HG02981 (cell line): ENCODE measurements around the gene BCL7C.

Source experiments
- ATAC-seq: cut with Tn5 transposase; IDR thresholded peaks from one replicate; pipeline ENCODE4 v1.9.1; 2021; ENCODE audit warnings: mild to moderate bottlenecking, moderate library complexity; ENCODE audit not compliant: unreplicated experiment

The BCL7C gene

GRCh38 chr16:30922960-30923535, 29.2 kb upstream of the BCL7C start:
- ATAC-seq, result peak; percentile 55

- peak; percentile 73 for ATAC-seq
Measured at GRCh38 chr16:30922420-30922959, 28.6 kb upstream of the BCL7C start.

GRCh38 chr16:30921748-30922419, 28.0 kb upstream of the BCL7C start:
- no peak for ATAC-seq

- no peak for ATAC-seq
Measured at GRCh38 chr16:30921459-30921747, 27.5 kb upstream of the BCL7C start.

- no peak for ATAC-seq
Measured at GRCh38 chr16:30920891-30921290, 27.0 kb upstream of the BCL7C start.

GRCh38 chr16:30918614-30919013, 24.7 kb upstream of the BCL7C start:
- no peak for ATAC-seq

GRCh38 chr16:30914830-30915229, 21.0 kb upstream of the BCL7C start:
- ATAC-seq, result no peak

- ATAC-seq, result no peak
Measured at GRCh38 chr16:30912794-30913412, 19.0 kb upstream of the BCL7C start.

GRCh38 chr16:30910427-30911029, 16.7 kb upstream of the BCL7C start:
- no peak for ATAC-seq

GRCh38 chr16:30907064-30907463, 13.2 kb upstream of the BCL7C start:
- no peak for ATAC-seq

GRCh38 chr16:30904114-30904780, 10.4 kb upstream of the BCL7C start:
- no peak for ATAC-seq

GRCh38 chr16:30903596-30903995, 9.7 kb upstream of the BCL7C start:
- ATAC-seq, result no peak

GRCh38 chr16:30903002-30903401, 9.1 kb upstream of the BCL7C start:
- ATAC-seq, result no peak

GRCh38 chr16:30902029-30902972, 8.4 kb upstream of the BCL7C start:
- ATAC-seq, result no peak

GRCh38 chr16:30901201-30902028, 7.5 kb upstream of the BCL7C start:
- no peak for ATAC-seq

- no peak for ATAC-seq
Measured at GRCh38 chr16:30900588-30900987, 6.7 kb upstream of the BCL7C start.

GRCh38 chr16:30899794-30900193, 5.9 kb upstream of the BCL7C start:
- ATAC-seq, result no peak

GRCh38 chr16:30896889-30897733, 3.2 kb upstream of the BCL7C start:
- no peak for ATAC-seq
